NCI-H526 (cell line): ENCODE results near the gene ARHGAP22.
"Not testable (repeated sequence)": the region's sequence is repeated elsewhere in the genome, so short reads cannot be mapped to it uniquely, and the experiment has no call there.

Experiments used
- DNase-seq, 2 experiments: peaks; one replicate each; lab custom pipeline; 2025; lab: John Stamatoyannopoulos, UW

ARHGAP22 gene, protein sequence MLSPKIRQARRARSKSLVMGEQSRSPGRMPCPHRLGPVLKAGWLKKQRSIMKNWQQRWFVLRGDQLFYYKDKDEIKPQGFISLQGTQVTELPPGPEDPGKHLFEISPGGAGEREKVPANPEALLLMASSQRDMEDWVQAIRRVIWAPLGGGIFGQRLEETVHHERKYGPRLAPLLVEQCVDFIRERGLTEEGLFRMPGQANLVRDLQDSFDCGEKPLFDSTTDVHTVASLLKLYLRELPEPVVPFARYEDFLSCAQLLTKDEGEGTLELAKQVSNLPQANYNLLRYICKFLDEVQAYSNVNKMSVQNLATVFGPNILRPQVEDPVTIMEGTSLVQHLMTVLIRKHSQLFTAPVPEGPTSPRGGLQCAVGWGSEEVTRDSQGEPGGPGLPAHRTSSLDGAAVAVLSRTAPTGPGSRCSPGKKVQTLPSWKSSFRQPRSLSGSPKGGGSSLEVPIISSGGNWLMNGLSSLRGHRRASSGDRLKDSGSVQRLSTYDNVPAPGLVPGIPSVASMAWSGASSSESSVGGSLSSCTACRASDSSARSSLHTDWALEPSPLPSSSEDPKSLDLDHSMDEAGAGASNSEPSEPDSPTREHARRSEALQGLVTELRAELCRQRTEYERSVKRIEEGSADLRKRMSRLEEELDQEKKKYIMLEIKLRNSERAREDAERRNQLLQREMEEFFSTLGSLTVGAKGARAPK

GRCh38 chr10:48604991-48605508 is at the start of gene ARHGAP22:
Gene ARHGAP22 (minus strand): TSS chr10:48605073. CDS start chr10:48604796, 277 bp downstream.
- peak in 1 of 2 experiments; percentile 30 for DNase-seq

- no peak for DNase-seq
Observed at GRCh38 chr10:48653944-48654698, 49.2 kb upstream of the ARHGAP22 start.

GRCh38 chr10:48653347-48653746 is 48.5 kb upstream of the ARHGAP22 start:
- DNase-seq, result no peak

DNA sequence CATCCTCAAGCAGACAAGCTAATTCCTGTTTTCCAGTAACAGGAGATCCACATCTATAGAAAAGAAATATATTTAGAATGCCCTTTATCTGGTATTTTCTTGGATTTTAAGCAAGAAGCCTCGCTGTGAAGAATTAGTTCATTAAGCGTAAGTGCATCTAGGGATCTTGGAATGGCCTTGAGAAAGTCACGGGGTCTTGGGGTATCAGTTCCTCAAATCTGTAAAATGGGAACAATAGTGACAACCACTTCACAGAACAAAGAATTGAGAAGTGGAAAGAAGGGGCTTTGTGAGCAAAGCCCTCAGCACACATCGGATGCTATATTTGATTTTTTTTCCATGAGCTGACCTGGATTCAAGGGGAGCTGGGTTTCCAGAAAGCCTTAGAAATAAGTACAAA is 47.5 kb upstream of the ARHGAP22 start:
- no peak for DNase-seq

- DNase-seq, result no peak
Observed at GRCh38 chr10:48651839-48652238, 47.0 kb upstream of the ARHGAP22 start.

DNA sequence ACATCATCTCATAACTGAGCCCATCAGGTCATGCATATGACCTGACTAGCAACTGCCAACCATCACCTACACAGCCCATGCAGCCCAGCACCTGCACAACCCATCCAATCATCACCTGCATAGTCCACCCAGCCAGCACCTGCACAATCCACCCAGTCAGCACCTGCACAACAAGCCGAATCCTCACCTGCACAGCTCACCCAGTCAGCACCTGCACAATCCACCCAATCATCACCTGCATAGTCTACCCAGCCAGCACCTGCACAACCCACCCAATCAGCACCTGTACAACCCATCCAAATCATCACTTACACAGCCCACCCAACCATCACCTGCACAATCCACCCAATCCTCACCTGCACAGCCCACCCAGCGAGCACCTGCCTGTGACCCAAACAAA is 46.4 kb upstream of the ARHGAP22 start:
- DNase-seq, result no peak

GRCh38 chr10:48649349-48649944 is 44.6 kb upstream of the ARHGAP22 start:
- no peak for DNase-seq

DNA sequence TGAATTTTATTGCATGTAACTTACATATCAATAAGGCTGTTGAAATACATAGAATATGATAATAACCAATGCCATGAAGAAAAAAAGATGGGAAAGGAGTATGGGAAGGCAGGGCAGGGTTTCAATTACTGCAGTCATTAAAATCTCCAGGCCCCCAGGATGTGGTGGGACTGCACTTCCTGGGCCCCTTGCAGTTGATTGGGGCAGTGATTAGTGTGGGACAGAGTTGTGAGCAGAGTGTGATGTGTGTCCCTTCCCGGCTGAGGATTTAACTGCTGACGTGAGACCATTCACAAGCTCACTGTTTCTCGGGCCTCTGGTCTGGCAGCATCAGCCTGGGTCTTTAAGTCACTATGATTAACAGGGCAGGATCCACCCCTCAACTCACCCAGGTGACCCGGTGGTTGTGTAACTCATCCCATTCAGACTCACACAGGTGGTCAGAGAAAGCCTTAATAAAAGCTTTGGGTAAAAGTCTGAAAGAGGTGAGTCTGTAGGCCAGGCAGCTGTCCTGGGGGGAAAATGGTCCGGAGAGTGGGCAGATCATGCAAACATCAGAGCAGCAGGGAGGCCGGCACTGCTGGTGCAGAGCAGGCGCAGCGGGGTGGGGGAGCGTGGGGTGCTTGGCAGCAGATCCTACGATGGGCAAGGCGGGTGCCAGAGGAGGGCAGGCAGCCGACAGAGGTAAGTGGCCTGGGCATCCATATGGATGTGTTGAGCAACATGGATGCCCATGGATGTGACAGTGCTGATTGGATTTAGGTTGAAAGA is 43.5 kb upstream of the ARHGAP22 start:
- DNase-seq, result no peak

DNA sequence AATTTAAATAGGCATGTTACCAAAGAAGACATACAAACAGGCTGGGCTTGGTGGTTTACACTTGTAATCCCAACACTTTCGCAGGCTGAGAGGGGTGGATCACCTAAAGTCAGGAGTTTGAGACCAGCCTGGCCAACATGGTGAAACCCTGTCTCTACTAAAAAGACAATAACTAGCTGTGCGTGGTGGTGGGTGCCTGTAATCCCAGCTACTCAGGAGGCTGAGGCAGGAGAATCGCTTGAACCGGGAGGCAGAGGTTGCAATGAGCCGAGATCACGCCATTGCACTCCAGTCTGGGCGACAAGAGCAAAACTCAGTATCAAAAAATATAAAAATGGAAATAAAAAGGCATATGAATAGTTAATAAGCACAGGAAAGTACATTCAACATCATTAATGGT is 42.2 kb upstream of the ARHGAP22 start:
- DNase-seq, result not testable (repeated sequence)

GRCh38 chr10:48645600-48645999 is 40.7 kb upstream of the ARHGAP22 start:
- no peak for DNase-seq

GRCh38 chr10:48641099-48641690 is 36.3 kb upstream of the ARHGAP22 start:
- not testable (repeated sequence) for DNase-seq

DNA sequence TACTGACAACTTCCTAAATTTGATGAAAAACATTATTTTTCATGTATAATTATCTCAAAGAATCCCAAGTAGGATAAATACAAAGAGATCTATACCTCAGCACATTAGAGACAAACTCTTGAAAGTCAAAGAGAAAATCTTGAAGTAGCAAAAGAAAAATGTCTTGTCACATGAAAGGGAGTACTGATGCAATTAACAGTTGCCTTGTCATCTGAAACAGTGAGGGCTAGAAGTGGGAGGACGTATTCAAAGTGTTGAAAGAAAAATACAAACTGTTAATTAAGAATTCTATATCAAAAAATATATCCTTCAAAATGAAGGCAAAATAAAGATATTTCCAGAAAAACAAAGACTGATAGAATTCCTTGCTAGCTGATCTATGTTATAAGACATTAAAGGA is 35.5 kb upstream of the ARHGAP22 start:
- no peak for DNase-seq

DNA sequence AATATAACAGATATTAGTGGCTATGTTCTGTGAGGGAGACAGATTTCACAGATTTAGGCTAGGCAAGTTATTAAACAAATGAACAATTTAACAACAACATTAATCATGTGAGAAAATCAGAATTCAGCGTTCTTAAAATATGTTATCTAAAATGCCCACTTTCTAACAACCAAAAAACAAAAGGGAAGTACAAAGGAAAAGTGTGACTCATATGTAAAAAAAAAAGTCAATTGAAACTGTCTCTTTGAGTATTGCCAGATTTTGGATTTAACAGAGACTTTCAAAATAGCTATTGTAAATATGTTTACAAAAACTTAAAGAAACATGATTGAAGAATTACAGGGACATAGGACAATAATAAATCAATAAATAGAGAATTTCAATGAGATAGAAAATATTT is 34.8 kb upstream of the ARHGAP22 start:
- DNase-seq, result no peak

GRCh38 chr10:48638739-48639527 is 34.1 kb upstream of the ARHGAP22 start:
- no peak for DNase-seq

GRCh38 chr10:48638158-48638557 is 33.3 kb upstream of the ARHGAP22 start:
- DNase-seq, result no peak

DNA sequence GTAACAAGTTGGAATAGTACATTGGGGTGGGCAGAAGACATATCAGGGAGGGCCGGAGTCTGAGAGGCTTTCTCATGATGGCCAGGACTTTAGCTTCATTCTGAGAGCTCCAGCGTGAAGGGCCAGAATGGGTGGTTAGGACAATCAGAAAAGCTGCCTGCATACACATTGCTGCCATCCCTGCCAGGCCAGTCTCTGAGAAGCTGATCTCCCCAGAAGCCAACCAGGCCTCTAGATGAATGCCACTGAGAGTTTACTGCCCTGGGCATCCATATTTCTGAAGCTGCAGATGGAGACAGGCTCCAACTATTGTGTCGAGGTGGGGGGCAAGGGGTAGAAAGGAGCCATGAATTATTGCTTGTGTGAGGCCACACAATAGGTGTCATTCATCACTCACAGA is 32.0 kb upstream of the ARHGAP22 start:
- no peak for DNase-seq

DNA sequence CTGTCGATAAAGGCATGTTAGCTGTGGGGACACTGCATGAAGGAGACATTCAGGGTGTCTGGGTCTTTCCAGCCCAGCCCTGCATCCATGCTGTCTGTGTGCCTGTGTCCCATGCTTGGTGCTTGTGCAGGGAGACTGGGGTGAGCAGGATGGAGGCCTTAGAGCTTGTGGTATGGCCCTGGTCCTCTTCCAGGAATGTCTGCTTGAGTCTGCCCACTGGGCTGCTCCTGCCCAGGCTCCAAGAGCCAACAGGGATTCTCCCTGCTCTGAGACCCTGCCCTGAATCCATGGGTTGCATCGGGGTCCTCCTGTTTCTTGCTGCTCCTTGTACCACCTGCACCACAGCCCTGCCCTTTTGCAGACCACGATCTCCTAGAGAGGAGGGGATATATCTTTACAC is 31.4 kb upstream of the ARHGAP22 start:
- no peak for DNase-seq

GRCh38 chr10:48634984-48635557 is 30.2 kb upstream of the ARHGAP22 start:
- no peak for DNase-seq

DNA sequence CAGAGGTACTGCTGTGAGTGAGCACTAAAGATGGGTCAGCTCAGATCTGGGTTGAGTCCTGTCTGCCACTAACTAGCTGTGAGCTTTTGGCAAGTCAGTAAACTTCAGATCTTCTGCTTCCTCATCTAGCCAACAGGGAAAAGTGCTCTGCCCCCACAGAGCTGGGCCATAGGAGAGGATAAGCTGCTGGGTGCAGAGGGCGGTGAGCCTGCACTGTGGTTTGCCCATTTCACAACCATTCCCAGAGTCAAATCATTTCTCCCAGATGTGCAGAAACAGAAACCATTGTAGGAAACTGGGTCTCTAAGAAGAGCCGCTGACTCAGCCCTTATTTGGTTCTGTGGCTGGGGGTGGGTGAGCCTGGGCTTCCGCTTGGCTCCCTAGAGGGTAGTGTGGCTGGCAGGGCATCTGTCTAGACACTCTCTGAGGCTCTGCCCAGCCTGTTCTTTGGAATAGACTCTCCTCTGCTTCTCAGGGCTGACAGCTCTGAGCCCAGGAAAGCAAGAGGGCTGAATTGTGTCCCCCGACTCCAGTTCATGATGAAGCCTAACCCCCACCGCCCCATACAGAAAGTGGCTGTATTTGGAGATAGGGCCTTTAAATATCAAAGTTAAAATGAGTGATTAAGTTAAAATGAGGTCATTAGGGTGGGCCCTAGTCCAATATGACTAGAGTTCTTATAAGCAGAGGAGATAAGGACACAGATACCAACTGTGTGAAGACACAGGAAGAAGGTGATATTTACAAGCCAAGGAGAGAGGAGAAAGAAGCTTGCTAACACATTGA is 29.5 kb upstream of the ARHGAP22 start:
- DNase-seq, result no peak
